Measurements from ENCODE around the gene UBE2D2. TPM values are rescaled to one million over a fixed set of nuclear protein-coding genes. Genes with fewer than 3 reads are reported as not detected.

UBE2D2 gene
- total and polyA plus RNA-seq, 2 donors (not counting 1 experiment from before 2014, with no cell fraction given) = 64.3 to 168 TPM

DNA sequence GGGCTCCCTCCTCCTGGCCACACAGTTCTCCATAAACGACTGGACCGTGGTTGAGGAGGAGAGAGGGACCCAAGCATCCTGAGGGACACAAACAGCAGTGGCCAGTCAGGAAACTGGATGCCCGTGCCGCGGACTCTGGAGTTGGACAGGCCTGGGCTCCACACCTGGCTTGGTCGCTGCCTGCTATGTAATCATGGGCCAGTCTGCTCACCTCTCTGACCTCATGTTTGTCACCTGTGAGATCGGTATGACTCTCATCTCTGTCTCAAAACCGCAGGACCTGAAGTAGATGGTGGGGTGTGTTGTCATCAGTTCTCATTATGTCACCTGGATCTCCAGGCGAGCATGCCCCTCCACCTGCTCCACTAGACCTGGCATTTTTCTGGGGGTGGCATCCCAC is 101.5 kb downstream of the UBE2D2 start:
- TF ChIP-seq, protein P1, sequence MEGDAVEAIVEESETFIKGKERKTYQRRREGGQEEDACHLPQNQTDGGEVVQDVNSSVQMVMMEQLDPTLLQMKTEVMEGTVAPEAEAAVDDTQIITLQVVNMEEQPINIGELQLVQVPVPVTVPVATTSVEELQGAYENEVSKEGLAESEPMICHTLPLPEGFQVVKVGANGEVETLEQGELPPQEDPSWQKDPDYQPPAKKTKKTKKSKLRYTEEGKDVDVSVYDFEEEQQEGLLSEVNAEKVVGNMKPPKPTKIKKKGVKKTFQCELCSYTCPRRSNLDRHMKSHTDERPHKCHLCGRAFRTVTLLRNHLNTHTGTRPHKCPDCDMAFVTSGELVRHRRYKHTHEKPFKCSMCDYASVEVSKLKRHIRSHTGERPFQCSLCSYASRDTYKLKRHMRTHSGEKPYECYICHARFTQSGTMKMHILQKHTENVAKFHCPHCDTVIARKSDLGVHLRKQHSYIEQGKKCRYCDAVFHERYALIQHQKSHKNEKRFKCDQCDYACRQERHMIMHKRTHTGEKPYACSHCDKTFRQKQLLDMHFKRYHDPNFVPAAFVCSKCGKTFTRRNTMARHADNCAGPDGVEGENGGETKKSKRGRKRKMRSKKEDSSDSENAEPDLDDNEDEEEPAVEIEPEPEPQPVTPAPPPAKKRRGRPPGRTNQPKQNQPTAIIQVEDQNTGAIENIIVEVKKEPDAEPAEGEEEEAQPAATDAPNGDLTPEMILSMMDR (IDR thresholded peaks at IDR 0.05) = no peak
- no peak for TF ChIP-seq EZH2 (IDR thresholded peaks at IDR 0.05; ENCODE audit: borderline replicate concordance, insufficient read depth, low read depth, low read length, poor library complexity, severe bottlenecking)
- Histone ChIP-seq H3K4me1 (ENCODE audit: control insufficient read depth in 2 of 2, insufficient read depth in 2 of 2, low read length in 2 of 2) (peaks cover 98 to 100% of the 10 kb centered on the region in 2 donors), H3K9me3 (ENCODE audit: control extremely low read depth in 1 of 3, control insufficient read depth in 2 of 3, insufficient read depth in 1 of 3, low read length in 2 of 3) (no peaks in the 10 kb centered on the region), H3K4me3 (ENCODE audit: control extremely low read depth in 1 of 5, extremely low read depth in 1 of 5, insufficient read depth in 1 of 5, low read depth in 2 of 5, low read length in 4 of 5) (no peak overlapping the region), H2AFZ (ENCODE audit: insufficient read depth, low read depth, low read length, poor library complexity, severe bottlenecking) (no peak overlapping the region), H3K9ac (ENCODE audit: low read length) (no peak overlapping the region), H3K79me2 (ENCODE audit: control insufficient read depth, insufficient read depth, low read length) (peaks cover 99% of the 10 kb centered on the region), H4K20me1 (ENCODE audit: control insufficient read depth, insufficient read depth, low read length, poor library complexity, severe bottlenecking) (peaks cover 99% of the 10 kb centered on the region), H3K27ac (ENCODE audit: low read length in 2 of 2) (peak overlapping the region; percentile 43 to 90), H3K4me2 (replicated peaks; ENCODE audit: low read depth, low read length, poor library complexity, severe bottlenecking) (peak overlapping the region; percentile 94), H3K36me3 (replicated peaks in 1 of 2; ENCODE audit: control extremely low read depth in 1 of 2, control insufficient read depth in 1 of 2, extremely low read depth in 1 of 2, insufficient read depth in 2 of 2, low read length in 1 of 2) (peaks cover 0 to 45% of the 10 kb centered on the region in 2 experiments), H3K27me3 (replicated peaks in 1 of 4; ENCODE audit: control extremely low read depth in 1 of 4, control insufficient read depth in 3 of 4, insufficient read depth in 4 of 4, low read length in 3 of 4) (no peaks in the 10 kb centered on the region)
- ChIA-PET CTCF (interaction anchor here (5.0 to 15.3 kb wide), 4 partner anchors 5 to 103 kb away, joined by 21 to 188 read pairs (median 135); partner anchors contain the start of gene CXXC5), POLR2A (interaction anchor here (1.2 to 9.7 kb wide), 6 partner anchors 13 to 92 kb away, joined by 3 to 266 read pairs (median 28); partner anchors contain the start of gene CXXC5)
- H3K27ac Mint-ChIP-seq = peak overlapping the region; percentile 99
- intact Hi-C loops (cut with micrococcal nuclease) = no loop called here
- no peaks in the 10 kb centered on the region for H3K27me3 Mint-ChIP-seq
- WGBS (ENCODE audit: insufficient coverage) = 64% methylated on average over 4 of the region's 9 CpGs
- H3K4me1 Mint-ChIP-seq = peaks cover 92% of the 10 kb centered on the region
- H3K9me3 Mint-ChIP-seq (ENCODE audit: insufficient read depth) = no peaks in the 10 kb centered on the region
- ATAC-seq (ENCODE audit: low read depth) = no peak
- H3K4me3 Mint-ChIP-seq = peak overlapping the region; percentile 86
- peak; percentile 57 for DNase-seq

Measured in B cell (primary cell).